Fibroblast of mammary gland (primary cell): ENCODE measurements around the gene PAPOLB.

Source experiments
- DNase-seq: peaks from one replicate; pipeline ENCODE4 v3.0.0-alpha.2; 2010; ENCODE audit warnings: low read depth
- H3K4me3 ChIP-seq: 2 replicates; pipeline ENCODE4 v1.5.1; 2011; ENCODE audit warnings: low read depth, mild to moderate bottlenecking, low read length, moderate library complexity; ENCODE audit not compliant: control insufficient read depth
- TF ChIP-seq, protein P1 (sequence below): conservative IDR thresholded peaks from 2 replicates; pipeline ENCODE4 v1.5.1; 2011; ENCODE audit warnings: low read depth, low read length, inconsistent platforms; ENCODE audit not compliant: control insufficient read depth, insufficient read depth

Gene PAPOLB

DNA sequence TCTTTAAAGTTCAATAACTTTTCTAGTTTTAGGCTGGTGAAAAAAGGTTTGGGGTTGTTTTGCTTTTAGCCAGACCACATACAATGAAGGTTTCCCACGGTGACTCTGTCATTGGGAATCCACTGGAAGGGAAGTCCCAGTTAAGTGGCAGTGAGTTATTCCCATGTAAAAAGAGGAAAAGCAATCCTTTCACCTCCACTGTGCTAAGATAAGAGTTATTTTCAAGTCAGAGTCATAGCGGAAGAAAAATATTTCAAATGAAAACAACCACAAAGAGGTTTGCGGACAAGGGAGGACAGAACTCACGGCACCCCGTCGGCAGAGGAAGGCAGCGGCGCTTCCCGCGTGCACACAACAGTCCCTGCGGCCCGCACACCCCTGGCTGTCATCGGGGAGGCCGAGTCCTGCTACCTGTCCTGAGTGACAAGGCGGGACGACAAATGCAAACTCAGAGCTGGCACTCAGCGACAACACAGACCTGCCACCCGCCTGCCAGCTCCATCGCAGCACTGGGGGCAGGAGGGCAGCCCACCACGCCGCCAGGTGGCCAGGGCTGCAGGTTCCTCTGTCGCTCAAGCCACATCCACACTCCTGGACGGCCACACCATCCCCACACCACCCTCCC lies 9.3 kb upstream of the PAPOLB start:
- TF ChIP-seq, protein P1, sequence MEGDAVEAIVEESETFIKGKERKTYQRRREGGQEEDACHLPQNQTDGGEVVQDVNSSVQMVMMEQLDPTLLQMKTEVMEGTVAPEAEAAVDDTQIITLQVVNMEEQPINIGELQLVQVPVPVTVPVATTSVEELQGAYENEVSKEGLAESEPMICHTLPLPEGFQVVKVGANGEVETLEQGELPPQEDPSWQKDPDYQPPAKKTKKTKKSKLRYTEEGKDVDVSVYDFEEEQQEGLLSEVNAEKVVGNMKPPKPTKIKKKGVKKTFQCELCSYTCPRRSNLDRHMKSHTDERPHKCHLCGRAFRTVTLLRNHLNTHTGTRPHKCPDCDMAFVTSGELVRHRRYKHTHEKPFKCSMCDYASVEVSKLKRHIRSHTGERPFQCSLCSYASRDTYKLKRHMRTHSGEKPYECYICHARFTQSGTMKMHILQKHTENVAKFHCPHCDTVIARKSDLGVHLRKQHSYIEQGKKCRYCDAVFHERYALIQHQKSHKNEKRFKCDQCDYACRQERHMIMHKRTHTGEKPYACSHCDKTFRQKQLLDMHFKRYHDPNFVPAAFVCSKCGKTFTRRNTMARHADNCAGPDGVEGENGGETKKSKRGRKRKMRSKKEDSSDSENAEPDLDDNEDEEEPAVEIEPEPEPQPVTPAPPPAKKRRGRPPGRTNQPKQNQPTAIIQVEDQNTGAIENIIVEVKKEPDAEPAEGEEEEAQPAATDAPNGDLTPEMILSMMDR: no peak
- no peak overlapping the region for H3K4me3 ChIP-seq
- no peak for DNase-seq

DNA sequence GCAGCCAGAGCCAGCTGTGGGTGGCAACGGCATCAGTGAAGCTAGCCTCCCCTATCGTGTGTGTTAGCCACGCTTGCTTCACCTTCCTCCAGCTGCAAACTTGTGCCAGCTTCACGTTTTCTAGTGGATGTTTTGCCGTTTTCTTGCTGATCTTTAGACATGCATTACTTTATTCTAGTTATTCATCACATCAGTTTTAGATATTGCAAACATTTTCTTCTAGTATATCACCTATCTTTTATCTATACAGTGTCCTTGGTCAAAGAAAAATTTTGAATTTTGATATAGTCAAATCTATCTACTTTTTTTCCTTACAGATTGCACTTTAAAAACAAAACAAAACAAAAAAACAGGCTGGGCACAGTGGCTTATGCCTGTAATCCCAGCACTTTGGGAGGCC lies 6.7 kb upstream of the PAPOLB start:
- DNase-seq: no peak
- no peak overlapping the region for H3K4me3 ChIP-seq
- TF ChIP-seq, protein P1: no peak

DNA sequence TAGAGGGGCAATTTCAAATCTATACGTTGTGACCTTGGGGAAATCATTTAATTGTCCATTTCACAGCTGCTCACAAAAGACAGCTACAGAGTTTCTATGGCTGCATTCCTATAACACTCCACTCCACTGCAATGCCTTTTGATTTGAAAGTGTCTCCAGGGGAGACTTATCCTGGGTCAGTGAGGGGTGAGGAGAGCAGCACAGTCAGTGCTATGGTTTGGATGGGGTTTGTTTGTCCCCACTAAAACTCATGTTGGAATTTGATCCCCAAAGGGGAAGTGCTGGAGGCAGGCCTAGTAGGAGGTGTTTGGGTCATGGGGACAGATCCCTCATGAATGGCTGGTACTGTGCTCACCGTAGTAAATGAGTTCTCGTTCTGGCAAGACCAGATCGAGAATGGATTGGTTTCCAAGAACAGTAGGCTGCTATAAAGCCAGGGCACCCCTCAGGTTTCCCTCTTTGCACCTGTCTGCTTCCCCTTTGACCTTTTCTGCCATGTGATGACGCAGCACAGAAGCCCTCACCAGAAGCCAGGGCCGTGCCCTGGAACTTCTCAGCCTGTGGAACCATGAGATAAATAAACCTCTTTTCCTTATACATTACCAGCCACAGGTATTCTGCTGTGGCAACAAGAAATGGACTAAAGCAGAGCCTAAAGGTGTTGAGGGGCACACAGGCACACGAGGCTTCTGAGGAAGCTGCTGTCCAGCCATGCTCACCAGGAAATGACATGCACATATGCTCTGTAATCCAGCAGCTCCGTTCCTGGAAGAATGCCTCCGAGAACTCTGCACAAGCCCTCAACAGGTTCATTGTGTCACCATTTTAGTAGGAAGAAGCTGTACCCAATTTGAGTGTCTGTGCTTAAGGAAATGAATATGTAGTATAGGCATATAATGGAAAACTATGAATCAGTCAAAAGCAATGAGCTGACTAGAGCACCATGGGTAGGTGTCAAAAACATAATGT lies 5.0 kb upstream of the PAPOLB start:
- H3K4me3 ChIP-seq: no peak overlapping the region
- DNase-seq: no peak
- TF ChIP-seq, protein P1: no peak

DNA sequence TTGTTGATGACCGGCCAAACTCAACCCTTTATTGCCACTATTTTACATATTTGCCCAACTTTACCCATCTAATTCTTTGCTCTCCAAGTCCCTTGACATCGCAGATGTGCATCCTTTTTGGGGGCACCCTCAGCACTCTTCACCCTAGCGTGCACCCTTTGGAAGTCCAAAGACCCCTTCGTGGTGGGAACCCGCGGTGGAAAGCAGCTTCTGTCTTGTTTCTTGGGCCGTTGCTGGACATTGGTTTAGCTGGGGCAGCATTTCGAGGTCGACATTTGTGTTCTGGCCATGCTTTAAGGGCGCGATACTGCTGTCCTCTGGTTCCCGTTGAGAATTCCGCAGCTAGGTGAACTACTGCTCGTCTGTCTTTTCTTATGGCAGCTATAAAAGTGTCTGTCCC lies 326 bp upstream of the PAPOLB start:
- no peak for DNase-seq
- H3K4me3 ChIP-seq: peak overlapping the region; percentile 27
- TF ChIP-seq, protein P1: no peak

DNA sequence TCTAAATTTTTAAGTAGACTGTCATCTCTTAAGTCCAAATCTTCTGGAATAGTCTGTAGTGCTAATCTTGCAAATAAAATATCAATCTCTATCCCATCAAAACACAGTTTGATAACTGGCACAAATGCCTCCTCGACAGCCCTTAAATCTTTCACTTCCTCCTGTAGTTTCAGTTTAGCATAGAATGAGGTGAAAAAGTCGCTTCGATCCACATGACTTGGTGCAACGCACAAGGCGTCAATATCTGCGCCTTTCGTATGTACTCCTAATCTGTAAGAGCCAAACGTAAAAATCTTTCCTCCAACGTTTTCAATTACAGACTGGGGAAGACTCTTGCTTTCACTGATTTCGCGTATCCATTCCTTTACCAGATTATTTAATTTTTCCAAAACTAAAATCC lies 603 bp downstream of the PAPOLB start:
- TF ChIP-seq, protein P1: no peak
- no peak overlapping the region for H3K4me3 ChIP-seq
- DNase-seq: no peak

DNA sequence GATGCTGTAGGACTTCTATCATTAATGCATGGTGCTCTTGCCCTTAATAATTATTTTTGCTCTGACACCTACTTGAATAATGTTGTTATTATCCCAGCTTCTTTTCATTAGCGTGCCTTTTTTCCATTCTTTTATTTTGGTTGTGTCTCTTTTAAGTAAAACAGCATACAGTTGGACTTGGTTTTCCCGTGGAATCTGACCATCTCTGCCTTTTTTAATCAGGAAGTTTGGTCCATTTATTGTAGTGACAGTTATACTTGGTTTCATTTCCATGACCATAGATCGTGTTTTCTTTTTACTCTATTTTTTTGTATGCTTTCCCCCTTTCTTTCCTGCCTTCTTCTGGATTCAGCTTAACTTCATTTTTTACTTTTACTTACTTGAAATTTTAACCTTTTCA lies 4.6 kb downstream of the PAPOLB start:
- TF ChIP-seq, protein P1: no peak
- H3K4me3 ChIP-seq: no peak overlapping the region

More for the DNA sequence above, 4.6 kb downstream of the PAPOLB start:
- no peak for DNase-seq
